GM19395 (cell line): Measurements from ENCODE around the gene USF3.
A peak's percentile ranks its signal among the peaks of the same experiment; 100 is the strongest.

Experiments used
- ATAC-seq: cut with Tn5 transposase; IDR thresholded peaks from one replicate; pipeline ENCODE4 v1.9.1; 2021; ENCODE audit warnings: mild to moderate bottlenecking, moderate library complexity; ENCODE audit not compliant: unreplicated experiment

Gene USF3, protein sequence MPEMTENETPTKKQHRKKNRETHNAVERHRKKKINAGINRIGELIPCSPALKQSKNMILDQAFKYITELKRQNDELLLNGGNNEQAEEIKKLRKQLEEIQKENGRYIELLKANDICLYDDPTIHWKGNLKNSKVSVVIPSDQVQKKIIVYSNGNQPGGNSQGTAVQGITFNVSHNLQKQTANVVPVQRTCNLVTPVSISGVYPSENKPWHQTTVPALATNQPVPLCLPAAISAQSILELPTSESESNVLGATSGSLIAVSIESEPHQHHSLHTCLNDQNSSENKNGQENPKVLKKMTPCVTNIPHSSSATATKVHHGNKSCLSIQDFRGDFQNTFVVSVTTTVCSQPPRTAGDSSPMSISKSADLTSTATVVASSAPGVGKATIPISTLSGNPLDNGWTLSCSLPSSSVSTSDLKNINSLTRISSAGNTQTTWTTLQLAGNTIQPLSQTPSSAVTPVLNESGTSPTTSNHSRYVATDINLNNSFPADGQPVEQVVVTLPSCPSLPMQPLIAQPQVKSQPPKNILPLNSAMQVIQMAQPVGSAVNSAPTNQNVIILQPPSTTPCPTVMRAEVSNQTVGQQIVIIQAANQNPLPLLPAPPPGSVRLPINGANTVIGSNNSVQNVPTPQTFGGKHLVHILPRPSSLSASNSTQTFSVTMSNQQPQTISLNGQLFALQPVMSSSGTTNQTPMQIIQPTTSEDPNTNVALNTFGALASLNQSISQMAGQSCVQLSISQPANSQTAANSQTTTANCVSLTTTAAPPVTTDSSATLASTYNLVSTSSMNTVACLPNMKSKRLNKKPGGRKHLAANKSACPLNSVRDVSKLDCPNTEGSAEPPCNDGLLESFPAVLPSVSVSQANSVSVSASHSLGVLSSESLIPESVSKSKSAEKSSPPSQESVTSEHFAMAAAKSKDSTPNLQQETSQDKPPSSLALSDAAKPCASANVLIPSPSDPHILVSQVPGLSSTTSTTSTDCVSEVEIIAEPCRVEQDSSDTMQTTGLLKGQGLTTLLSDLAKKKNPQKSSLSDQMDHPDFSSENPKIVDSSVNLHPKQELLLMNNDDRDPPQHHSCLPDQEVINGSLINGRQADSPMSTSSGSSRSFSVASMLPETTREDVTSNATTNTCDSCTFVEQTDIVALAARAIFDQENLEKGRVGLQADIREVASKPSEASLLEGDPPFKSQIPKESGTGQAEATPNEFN (N-terminal part only)

DNA sequence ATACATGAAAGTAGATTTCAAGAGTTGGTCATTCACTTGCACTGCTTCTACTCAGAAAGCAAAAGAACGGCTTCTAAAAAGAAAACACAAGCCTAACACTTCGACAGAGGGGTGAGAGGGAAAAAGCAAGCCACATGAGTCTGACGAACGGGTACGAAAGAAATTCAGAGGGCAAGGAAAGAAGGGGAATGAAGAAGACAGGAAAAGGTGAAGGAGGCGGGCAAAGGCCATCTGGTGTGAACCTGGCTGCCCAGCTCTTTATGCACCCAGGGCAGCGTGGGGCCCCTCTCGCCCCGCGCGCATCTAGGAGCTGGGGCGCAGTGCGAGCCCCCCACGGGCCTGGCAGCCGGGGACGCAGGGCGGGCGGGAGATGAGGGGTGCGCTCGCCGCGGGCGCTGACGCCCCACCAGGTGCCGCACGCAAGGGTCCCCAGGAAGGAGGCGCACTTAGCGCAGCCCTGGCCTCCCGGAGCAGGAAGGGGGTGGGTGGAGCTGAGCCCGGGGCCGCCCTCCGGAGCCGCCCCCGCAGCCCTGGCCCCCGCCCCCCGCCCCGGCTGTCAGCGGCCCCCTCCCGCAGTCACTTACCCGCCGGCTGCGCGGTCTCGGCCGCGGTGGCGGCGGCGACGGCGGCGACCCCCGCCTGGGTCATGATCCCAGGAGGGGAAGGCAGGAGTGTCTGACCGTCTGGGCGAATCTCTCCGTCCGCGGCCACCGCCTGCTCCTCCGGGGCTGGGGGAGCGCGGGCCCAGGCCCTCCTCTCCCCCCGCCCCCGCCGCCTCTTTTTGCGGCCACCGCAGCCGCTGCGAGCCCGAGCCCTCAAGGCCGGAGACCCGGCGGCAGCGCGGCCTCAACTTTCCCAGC is at the start of gene USF3:
TSS of gene USF3 (minus strand) at position 857 of the 860 bp plus-strand sequence. CDS start 21,764 bp downstream, outside the sequence.
- ATAC-seq, result peak; percentile 59

- ATAC-seq, result peak; percentile 50
These were observed 49.5 kb upstream of the USF3 start, which contains the start of gene NAA50 for GRCh38 chr3:113745756-113746547. Gene NAA50, minus strand, starts transcription at chr3:113746249. Its CDS starts 300 bp downstream, at chr3:113745949.

DNA sequence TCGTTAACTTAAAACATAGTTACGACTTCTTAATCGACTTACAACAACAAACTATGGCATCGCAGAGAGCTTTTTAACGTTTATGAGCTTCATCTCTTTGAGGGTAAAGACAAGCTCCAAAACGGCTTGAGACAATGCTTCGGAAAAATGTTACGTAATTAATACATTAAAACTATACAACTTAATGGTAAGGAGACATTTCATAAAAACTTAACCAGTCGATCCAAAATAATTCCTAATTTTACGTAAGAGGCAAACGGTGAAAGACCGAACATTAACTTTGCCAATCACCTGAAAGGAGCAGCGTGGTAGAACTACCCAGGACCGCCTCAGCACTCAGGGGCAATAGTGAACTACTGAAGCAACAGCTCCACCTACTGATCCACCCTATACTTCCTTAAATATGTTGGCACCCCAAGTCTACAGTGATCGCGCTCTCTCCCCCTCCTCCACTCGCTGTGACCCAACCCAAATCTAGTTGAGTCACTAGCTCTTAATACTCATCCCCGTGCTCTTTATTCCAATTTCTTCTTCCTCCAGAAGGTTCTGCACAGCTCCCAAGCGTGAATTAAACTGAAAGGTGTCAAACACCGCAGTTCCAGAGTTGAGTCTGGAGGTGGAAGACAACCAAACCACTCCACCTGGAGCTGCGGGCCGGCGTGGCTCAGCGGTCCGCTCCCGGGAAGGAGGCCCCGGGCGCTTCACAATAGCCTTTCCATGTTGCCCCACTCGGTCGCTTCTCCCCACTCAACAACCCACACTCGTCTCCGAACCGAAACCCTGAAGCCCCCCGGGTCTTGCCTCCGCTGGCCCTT is 48.7 kb upstream of the USF3 start:
- ATAC-seq, result peak; percentile 62

DNA sequence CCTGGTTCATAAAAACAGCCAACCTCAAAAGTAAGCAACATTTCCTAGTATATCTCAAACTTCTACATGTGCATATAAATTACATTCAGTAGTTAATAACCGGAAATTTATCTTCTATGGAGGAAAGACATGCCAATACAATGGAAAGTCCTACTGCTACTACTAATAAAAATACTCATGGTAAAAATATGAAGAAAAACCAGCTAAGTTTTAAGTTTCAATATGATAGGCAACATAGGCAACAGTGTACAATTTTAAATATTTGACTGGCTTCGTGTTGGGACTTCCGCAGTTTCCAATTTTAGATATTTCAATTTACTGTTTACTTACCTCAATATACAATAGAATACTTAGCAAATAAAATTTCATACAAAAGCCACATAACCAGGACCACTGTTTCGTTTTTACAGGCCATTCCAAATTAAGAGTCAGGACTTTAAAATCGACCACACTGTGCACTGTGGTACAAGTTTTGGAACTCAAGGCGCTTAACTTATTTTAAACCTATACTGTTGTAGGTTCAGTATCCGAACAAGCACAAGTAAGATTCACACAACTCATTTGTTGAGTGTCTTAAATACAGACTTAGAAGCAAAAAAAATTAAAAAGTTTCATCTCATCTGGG is 46.7 kb upstream of the USF3 start:
- ATAC-seq, result no peak

GRCh38 chr3:113741620-113742019 is 45.2 kb upstream of the USF3 start:
- ATAC-seq, result no peak

- no peak for ATAC-seq
These were observed 44.6 kb upstream of the USF3 start for GRCh38 chr3:113741086-113741485.

- ATAC-seq, result peak; percentile 80
These were observed 40.2 kb upstream of the USF3 start for GRCh38 chr3:113736548-113737089.

DNA sequence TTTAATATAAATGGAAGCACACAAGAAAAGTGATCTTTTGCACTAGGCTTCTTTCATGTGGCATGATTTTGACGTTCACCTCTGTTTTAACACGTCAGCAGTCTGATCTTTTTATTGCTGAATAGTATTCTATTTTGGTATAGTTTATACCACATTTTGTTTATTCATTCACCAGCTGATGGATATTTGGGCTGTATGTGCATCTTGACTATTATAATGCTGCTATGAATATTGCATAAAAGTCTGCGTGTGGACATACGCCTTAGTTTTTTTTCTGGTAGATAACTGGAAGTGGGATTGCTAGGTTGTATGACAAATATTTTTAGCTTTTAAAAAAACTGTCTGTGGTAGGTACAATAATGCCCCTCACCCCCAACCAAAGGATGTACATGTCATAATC is 35.3 kb upstream of the USF3 start:
- ATAC-seq, result no peak

DNA sequence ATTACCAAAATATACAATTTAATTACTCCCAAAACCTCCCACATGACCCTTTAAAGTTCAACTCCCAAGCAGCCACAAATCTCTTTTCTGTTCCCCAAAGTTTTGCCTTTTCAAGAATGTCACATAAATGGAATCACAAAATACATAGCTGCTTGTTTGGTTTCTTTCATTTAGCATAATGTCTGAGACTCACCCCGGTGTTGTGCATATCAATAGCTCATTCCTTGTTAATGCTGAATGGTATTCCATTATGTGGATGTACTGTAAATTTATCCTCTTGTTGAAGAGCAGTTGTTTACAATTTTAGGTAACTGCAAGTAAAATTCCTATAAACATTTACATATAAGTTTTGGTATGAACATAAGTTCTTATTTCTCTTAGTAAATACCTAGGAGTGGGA is 34.1 kb upstream of the USF3 start:
- no peak for ATAC-seq

DNA sequence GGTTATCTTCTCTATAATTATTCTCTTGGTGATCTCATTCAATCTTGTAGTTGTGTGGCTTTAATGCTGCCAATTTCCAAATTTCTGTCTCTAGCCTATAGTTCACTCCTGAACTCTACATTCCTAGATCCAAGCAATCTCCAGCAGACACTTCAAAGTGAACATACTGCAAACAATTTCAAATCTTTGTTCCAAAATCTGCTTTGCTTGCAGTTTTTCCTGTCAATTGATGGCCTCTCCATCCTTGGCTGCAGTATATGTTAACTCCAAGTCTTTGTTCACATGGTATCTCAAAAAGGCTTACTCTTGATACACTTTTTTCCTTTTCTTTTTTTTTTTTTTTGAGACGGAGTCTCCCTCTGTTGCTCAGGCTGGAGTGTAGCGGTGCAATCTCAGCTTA is 32.2 kb upstream of the USF3 start:
- ATAC-seq, result no peak

- ATAC-seq, result no peak
These were observed 25.2 kb upstream of the USF3 start for GRCh38 chr3:113721636-113722035.

- ATAC-seq, result no peak
These were observed 23.3 kb upstream of the USF3 start for GRCh38 chr3:113719758-113720157.

DNA sequence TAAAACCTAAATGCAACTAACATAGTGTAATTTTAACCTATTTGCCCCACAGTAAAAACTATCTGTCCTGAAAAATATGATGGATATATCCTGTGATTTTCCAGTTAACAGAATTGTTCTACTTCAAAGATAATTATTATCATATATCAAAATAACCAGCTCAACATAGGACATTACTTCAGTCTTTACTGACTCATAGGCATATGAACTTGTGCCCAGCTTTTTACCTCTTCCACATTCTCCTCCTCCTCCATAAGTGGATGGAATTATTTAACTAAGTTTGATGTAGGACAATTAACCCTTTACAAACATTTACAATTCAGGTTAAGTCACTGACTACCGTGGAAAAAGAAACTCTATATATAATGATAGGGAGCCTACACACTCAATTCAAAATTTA is 22.9 kb upstream of the USF3 start:
- no peak for ATAC-seq

GRCh38 chr3:113717818-113718217 is 21.4 kb upstream of the USF3 start:
- no peak for ATAC-seq

GRCh38 chr3:113717308-113717707 is 20.9 kb upstream of the USF3 start:
- no peak for ATAC-seq

DNA sequence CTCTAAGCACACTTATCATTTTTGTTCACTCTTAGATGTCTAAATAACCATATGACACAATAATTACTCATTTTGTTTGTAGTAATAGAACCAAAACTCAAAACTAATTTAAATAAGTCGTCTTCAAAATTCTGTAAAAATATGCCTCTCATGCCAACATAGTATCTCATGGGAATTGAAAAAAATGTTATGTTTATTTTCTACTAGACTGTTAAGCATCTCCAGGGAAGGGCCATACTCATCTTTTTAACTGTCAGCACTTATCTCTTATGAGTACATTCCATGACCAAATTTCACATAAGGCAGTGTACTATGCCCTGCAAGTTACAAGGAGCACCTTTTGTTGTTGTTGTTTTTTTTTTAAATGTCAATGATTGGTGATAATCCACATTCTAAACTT is 18.3 kb upstream of the USF3 start:
- no peak for ATAC-seq

GRCh38 chr3:113712129-113712528 is 15.7 kb upstream of the USF3 start:
- ATAC-seq, result no peak

GRCh38 chr3:113707835-113708234 is 11.4 kb upstream of the USF3 start:
- ATAC-seq, result no peak
